Embryonic facial prominence (tissue), 1 donor: Measurements from ENCODE around the gene IFIT2.
"Not testable (repeated sequence)": the region's sequence is repeated elsewhere in the genome, so short reads cannot be mapped to it uniquely, and the experiment has no call there.

Source experiments
- DNase-seq: peaks from one replicate; pipeline ENCODE4 v3.0.0-alpha.2; 2016; ENCODE audit errors: extremely low spot score

The IFIT2 gene, protein sequence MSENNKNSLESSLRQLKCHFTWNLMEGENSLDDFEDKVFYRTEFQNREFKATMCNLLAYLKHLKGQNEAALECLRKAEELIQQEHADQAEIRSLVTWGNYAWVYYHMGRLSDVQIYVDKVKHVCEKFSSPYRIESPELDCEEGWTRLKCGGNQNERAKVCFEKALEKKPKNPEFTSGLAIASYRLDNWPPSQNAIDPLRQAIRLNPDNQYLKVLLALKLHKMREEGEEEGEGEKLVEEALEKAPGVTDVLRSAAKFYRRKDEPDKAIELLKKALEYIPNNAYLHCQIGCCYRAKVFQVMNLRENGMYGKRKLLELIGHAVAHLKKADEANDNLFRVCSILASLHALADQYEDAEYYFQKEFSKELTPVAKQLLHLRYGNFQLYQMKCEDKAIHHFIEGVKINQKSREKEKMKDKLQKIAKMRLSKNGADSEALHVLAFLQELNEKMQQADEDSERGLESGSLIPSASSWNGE

DNA sequence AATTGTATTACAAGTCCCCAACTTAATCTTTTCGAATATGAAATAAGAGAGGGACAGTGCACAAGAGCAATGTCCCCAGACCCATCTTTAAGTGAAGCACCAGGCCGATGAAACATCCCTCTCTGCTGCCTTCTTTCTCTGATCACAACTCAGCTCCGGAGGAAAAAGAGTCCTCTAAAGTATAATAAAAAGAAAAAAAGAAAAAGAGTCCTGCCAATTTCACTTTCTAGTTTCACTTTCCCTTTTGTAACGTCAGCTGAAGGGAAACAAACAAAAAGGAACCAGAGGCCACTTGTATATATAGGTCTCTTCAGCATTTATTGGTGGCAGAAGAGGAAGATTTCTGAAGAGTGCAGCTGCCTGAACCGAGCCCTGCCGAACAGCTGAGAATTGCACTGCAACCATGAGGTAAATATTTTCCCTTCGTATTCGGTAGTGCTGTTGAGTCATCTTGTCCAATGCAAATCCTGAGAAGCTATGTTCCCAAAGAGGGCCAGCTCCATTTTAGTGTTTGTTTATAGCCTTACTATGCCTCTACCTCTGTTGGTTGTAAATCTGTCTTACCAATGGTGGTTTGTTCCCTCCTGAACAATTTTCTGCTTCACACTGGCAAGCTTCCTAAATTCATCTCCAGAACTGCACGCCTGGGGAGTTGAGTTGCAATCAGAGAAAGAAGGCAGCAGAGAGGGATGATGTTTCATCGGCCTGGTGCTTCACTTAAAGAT is at the start of gene IFIT2:
IFIT2 (plus strand) TSS at position 326 of the 725 bp plus-strand sequence; CDS start at position 404, 78 bp downstream.
- DNase-seq = no peak

DNA sequence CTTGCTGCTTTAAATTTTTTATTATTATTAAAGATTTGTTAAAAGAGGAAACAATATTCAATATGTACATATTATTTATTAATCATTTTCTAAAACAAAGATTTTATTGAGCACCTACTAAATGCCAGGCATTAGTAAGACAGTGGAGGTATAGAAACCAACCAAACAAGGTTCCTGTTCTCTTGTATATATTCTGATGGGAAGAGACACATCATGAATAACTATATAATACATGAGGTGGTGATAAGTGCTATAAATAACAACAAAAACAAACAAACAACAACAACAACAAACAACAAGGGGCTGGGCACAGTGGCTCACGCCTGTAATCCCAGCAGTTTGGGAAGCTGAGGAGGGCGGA is 49.6 kb upstream of the IFIT2 start:
- no peak for DNase-seq

DNA sequence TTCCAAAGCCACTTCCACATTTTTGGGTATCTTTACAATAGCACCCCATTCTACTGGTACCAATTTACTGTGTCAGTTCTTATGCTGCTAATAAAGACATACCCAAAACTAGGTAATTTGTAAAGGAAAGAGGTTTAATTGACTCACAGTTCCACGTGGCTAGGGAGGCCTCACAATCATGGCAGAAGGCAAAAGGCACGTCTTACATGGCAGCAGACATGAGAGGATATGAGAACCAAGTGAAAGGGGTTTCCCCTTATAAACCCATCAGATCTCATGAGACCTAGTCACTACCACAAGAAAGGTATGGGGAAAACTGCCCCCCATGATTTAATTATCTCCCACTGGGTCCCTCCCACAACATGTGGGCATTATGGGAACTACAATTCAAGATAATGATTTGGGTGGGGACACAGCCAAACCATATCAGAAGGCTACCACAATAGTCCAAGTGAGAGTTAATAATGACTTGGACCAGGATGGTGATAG is 46.7 kb upstream of the IFIT2 start:
- not testable (repeated sequence) for DNase-seq

DNA sequence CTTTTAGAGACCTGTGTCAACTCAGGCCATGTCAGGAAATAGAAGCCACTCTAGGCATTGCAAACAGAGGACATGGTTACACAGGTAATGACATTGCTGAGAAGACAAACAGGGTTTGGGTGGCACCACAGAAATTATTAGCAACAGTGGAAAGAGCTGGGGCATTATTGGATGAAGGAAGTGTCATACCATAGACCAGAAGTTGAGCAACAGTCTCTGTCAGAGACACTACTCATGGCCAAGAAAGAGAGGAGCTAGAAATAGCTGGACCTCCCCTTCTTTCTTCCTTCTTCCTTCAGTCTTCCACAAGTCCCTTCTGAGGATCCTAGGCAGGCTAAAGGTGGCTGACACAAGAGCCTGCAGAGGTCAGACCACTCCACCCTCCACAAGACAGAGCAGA is 46.1 kb upstream of the IFIT2 start:
- no peak for DNase-seq

DNA sequence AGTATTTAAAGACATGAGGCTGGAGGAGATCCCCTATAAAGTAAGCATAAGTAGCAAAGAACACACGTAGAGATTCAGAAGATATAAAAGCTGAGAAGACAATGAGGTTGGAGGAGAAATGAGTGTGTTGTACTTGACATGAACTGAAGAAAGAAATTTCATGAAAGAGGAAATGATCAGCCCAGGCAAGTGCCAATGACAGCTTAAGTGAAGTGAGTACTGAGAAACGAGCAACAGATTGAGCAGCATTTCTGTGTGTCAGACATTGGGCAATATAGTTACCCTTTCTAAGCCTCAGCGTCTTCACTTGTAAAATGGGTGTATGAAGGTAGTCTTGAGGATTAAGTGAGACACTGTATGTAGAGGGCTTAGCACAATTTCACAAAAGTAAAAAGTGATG is 45.5 kb upstream of the IFIT2 start:
- DNase-seq = no peak

DNA sequence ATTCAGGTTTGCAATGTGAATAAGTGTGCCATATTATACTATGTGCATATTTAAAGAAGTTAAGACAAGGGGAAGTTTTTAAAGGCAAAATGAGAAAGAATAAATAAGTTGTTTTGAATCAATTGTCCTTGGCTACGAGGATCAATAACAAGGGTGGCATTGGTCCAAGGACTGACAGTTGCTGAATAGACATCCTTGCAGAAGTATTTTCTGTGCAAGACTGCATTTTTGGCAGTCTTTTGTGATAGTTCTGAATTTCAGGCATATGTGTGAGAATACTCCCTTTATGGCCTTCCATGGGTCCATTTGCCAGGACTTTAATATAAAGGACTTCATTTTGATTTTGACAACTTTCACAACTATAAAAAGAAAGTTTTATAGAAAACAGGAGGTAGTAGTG is 44.9 kb upstream of the IFIT2 start:
- DNase-seq = no peak

DNA sequence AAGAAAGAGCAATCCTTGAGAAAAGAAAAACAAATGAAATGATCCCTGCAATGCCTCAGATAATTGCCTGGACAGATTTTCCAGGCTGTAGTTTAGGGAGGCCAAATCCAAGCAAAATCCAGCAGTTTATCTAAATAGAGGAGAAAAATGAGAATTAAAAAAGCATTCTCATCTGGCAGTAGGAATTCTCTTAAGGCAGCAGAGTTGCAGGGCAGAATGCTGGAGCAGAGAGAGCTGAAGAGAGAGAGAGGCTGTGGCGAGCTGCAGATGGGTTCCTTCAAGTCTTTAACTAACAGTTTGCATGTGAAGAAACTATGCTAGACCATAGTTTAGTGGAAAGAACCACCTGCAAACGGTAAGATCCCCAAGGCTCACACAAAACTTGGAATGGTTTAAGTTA is 44.3 kb upstream of the IFIT2 start:
- DNase-seq = no peak

DNA sequence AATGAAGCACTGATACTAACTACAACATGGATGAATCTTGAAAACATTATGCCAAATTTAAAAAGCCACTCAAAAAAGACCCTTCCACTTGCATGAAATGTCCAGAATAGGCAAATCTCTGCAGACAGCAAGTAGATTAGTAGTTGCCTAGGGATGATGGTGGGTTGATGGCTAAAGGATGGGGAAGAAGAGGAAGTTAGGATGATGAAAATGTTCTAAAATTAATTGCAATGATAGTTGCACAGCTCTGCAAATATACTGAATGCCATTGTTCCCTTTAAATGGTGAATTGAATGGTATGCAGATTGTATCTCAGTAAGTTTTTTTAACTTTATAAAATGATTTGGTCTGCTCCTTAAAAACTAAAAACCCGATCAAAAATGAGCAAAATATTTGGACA is 43.0 kb upstream of the IFIT2 start:
- DNase-seq = no peak

DNA sequence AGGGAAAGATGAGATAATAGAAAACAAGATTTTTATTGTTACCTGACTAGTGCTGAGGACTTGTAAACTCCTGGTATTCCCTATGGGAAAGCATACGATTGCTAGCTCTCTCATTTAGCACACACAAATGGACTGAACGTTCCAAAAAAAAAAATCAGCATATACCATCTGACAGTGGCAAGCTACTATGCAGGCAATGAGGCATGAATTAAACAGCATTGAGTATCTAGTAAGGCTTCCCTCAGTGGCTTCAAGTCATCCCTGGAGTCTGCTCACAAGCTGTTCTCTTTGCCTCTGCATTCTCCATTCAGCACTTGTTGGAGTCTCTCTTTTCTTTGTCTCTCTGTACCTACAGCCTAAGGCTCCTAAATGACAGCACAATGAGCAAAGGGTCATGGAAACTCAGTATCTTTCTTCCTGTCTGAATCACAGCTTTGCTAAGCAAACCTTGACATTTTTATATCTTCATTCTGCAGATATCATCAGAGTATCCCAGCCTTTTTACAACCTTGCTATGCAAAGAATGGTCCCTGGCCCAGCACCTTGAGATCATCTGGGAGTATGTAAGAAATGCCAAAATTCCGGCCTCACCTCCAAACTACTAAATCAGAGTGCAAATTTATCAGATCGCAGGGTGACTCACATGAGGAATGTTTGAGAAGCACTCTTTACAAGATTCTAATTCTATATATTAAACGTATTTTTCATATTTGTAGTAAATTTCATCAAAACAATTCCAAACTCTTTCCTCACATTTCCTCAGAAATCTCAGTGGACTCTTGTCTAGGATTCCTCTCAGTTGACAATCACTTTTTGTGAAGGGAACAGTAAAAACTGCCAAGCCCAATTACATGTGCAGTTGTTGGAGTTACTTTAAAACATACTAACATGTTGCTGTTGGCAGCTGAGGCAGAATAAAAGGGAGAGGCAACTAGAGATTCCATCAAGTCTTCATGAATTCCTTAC is 39.5 kb upstream of the IFIT2 start:
- DNase-seq = no peak

DNA sequence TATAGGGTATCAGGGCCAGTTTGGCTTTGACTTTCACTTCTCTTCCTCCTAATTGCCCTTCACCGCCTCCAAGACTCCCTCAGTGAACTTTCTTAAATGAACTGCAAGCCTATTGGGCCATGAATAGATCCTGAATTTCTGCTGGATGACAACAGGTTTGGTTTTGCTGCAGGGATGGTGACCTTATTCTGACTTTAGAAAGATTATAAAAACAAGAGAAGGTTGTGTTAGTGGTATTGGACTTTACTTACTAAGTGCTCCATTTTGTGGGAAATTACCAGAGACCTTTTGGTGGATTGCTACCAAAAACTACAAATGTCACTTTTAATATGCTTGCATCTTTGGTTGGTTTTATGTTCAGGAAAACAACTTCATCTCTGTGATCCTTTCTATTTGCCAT is 38.8 kb upstream of the IFIT2 start:
- DNase-seq = no peak

DNA sequence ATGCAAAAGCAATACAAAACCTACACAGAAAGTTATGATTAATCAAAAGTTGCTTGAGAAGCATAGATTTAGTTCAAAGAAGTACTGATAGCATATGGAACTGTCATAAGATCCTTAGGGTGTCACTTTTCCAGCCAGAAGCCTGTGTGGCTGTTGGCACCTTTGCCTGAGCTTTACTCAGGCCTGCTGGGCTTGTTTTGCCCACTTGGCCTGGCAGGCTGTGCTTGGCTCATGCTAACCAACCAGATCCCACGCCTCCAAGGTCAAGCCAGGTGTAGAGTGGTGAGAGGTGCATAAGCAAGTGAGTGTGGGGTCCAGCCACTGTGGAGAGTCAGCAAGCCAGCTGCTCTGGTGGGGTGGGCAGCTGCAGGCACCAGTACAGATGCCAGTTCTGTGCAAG is 38.3 kb upstream of the IFIT2 start:
- no peak for DNase-seq

DNA sequence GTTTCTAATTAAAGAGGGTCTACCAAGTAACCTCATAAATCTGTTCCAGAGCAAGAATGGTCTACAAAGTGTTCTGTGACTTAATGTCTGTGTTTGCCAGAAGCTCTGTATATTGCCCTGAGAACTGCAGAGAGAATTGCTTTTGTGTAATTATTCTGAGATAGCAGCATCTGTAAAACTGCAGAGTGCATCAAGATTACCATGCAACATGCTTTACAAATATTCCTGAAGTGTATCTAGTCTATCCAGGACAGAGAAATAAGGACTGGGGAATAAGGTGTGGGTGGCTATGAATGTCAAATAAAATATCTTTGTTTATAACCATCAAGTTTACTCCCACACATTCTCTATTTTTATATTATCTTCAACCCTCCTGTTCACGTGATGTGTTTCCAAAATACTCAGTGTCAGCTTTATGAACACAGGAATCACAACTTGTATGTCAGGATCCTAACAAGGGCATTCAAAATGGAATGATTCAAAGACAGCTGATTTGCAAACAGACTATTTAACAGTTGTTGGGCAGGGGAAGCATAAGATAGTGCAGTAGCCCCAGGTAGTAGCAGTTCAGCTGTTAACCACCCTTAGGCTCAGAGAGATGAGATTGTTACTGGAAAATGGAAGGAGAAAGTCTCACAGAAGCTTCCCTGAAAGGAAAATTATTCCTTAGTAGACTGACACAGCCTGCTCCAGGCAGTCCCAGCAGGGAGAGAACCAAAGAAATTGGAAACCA is 35.0 kb upstream of the IFIT2 start:
- no peak for DNase-seq

DNA sequence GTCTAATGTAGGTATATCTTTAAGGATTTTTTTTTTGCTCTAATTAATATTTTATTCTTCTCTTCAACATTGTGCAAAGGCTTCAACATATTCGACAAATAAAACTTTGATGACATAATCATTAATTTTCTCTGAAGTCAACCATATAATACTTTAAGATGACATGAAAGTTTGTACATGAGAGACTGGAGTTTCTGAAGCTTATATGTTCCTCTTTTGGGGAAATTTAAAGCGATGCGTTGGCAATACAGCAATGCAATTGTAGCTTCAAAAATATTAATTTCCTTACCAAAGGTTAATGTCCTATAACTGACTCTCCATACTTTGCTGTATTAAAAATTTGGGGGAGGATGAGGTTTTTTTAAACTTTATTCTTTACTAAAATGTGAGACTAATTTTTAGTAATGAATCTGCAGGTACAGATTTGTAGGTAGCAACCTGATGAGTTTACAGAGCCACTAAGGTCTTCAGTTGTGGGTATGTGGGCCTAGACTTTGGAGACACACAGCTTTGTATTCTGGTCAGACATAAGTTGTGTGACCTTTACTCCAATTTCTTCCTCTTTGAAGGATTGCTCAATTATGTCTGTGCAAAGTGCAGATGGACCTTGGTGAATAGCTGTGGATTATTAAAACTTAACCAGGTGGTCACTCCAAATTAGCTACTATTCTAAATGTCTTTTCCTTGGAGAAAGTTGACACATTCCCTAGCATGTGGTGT is 32.3 kb upstream of the IFIT2 start:
- no peak for DNase-seq

DNA sequence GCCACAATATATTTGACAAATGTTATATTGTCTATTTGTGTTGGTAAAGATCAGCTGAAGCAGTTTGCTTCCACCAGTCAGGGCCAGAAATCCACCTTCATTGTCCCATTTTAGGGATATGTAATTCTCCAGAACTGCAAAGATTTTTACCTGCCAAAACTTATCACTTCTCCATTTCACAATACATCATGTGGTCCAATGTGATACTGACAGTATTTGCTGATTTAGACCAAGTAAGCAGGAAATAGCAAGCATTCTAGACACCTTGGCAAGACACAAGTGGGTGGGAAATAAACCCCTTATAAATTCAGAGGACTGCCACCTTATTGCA is 31.7 kb upstream of the IFIT2 start:
- no peak for DNase-seq

DNA sequence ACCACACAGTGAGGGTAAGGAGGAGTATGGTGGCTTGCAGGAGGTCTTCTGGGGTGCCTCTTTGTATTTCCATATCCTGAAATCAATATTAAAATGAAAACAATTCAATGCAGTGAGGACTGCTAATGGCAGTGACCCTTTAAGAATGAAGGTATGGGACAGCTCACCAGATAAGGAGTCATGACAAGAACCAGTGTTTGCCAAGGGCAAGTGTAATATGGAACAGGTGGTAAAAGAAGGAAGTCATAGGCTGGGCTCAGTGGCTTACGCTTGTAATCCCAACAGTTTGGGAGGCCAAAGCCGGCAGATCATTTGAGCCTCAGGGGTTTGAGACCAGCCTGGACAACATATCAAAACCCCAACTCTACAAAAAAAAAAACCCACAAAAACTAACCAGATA is 30.3 kb upstream of the IFIT2 start:
- no peak for DNase-seq

DNA sequence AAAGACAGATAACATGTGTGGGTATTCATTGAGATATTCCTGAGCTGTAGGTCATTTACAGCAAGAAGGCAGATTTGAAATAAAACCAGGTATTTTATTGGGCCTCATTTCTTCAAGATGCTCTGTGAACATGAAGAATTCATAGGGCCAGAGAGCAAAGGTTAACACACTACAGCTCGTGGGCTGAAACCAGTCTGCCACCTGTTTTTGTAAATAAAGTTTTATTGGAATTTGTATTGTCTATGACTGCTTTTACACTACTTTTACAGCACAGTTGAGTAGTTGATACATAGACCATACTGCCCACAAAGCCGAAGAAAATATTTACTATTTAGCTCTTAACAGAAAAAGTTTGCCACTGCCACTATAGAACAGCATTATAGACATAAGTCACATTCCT is 28.2 kb upstream of the IFIT2 start:
- no peak for DNase-seq

DNA sequence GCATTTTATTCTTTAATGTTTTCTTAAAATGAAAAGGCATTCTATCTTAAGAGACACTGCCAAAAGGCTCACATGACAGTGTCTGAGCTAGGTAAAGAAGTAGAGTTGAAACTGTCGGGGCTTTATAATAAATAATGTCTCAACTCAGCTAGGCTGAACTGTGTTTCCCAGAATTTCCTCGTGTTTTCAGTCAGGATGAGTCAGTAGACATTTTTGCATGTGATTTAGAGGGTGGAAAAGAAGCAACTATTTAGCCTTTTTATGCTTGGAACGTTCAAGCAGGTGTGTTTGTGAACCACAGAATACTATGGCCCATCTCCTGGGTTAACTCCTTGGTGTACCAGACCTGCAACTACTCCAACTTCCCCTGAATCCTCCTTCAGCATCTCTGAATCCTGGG is 26.9 kb upstream of the IFIT2 start:
- no peak for DNase-seq

DNA sequence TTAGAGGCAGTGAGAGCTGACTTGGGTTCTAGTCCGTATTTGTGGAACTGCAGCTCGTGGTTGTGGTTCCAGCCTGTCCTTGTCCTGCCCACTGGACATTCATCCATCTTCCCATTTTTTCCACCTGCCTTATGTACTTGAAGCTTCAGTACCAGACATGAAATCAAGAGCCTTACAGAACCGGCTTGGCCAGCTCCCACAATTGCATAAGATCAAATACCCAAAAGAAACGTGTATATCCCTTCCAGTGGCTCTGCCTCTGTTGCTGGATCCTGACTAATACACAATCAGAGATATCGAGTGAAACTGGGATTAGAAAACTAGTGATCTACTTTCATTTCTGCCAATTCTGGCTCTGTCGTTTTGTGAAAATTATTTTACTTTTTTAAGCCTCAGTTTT is 26.5 kb upstream of the IFIT2 start:
- DNase-seq = no peak

DNA sequence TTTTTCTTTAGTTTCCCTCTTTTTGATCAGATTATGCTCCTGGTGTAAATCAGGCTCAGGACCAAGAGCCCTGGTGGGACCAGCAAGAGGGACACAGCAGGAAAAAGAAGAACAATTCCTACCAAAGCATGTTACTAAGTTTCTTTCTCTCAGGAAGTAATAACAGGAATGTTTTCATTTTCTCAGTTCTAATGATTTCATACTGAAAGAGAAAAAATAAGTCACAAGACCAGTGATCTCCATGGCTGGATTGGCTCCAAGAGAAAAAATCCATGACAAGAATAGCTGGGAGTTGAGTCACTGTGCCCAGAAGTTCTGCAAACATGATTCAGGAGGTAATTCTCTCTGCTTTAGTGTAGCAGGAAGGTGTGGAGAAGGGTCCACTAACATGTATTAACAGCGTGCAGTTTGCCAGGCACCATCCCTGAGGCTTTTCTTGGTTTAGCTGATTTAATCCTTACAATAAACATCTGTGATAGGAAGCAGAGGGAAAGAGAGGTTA is 23.8 kb upstream of the IFIT2 start:
- DNase-seq = peak; percentile 58

DNA sequence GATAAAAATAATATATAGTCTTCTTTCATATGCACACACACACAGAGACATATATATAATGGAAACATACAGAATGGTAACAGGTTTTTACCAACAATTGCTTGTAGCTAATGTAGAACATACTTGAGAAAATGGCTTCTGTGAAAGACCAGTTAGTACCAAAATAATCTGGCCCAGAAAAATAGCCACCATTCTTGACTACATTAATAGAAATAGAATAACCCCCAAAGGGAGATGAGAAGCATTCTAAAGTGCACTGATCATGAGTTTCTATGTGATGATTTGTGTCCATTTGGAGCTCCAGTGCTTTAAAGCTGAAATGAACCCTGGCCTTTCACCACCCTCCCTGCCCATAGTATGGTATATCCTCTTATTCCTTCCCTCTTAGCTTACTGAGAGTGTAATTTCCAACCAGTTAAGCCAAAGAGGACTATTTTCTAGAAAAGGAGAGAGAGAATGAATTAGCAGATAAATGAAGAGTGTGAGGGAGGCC is 22.9 kb upstream of the IFIT2 start:
- no peak for DNase-seq
